ENCODE data around the gene ANKS1A. TPM values are rescaled to one million over a fixed set of nuclear protein-coding genes. Genes with fewer than 3 reads are reported as not detected.

ANKS1A gene
- total and polyA plus RNA-seq, 9 donors: 16.0 to 45.0 (median 27.3) TPM

GRCh38 chr6:34973547-34974248, 84.6 kb downstream of the ANKS1A start:
- Histone ChIP-seq H3K36me3 (no peaks in the 10 kb centered on the region), H3K27ac (no peak overlapping the region), H3K4me3 (no peak overlapping the region), H3K4me1 (ENCODE audit: insufficient read depth) (no peaks in the 10 kb centered on the region), H3K27me3 (no peaks in the 10 kb centered on the region), H3K9me3 (no peaks in the 10 kb centered on the region)
- no peak for TF ChIP-seq POLR2A (IDR thresholded peaks at IDR 0.05)
- intact Hi-C loops (cut with DNase I): no loop called here
- DNase-seq: no peak
- WGBS, 3 donors: 20% methylated on average over 1 of the region's 2 CpGs; no CpG with 5 or more reads in 2 of the 3 donors

- H3K4me3 ChIP-seq: no peak overlapping the region
- H3K4me1 ChIP-seq (ENCODE audit: insufficient read depth): no peaks in the 10 kb centered on the region
- intact Hi-C loops (cut with DNase I): no loop called here
- H3K27me3 ChIP-seq: no peaks in the 10 kb centered on the region
- no peak overlapping the region for H3K27ac ChIP-seq
- WGBS, 3 donors: no CpG with 5 or more reads among the region's 1 CpG
- H3K9me3 ChIP-seq: no peaks in the 10 kb centered on the region
- TF ChIP-seq EP300 (IDR thresholded peaks at IDR 0.05) (no peak), CTCF (IDR thresholded peaks at IDR 0.05) (no peak), POLR2A (IDR thresholded peaks at IDR 0.05) (no peak)
- no peaks in the 10 kb centered on the region for H3K36me3 ChIP-seq
- DNase-seq: no peak
These were observed 85.2 kb downstream of the ANKS1A start for GRCh38 chr6:34974249-34974642.

- no peak for TF ChIP-seq POLR2A (IDR thresholded peaks at IDR 0.05)
- no peak for TF ChIP-seq CTCF (IDR thresholded peaks at IDR 0.05)
- 96 to 98% (median 97%) methylated on average over 2 of the region's 2 CpGs for WGBS, 3 donors
- no peaks in the 10 kb centered on the region for H3K36me3 ChIP-seq
- no peak overlapping the region for H3K27ac ChIP-seq
- H3K27me3 ChIP-seq: no peaks in the 10 kb centered on the region
- intact Hi-C loops (cut with DNase I): no loop called here
- no peak for DNase-seq
- H3K4me3 ChIP-seq: no peak overlapping the region
- H3K9me3 ChIP-seq: no peaks in the 10 kb centered on the region
- H3K4me1 ChIP-seq (ENCODE audit: insufficient read depth): no peaks in the 10 kb centered on the region
These were observed 87.2 kb downstream of the ANKS1A start for GRCh38 chr6:34976239-34976638.

- Histone ChIP-seq H3K9me3 (no peaks in the 10 kb centered on the region), H3K4me1 (ENCODE audit: insufficient read depth) (no peaks in the 10 kb centered on the region), H3K36me3 (no peaks in the 10 kb centered on the region), H3K27me3 (no peaks in the 10 kb centered on the region), H3K4me3 (no peak overlapping the region), H3K27ac (no peak overlapping the region)
- DNase-seq: no peak
- intact Hi-C loops (cut with DNase I): no loop called here
- WGBS, 3 donors: 37 to 42% (median 41%) methylated on average over 2 of the region's 2 CpGs
- TF ChIP-seq EP300 (IDR thresholded peaks at IDR 0.05): no peak
- no peak for TF ChIP-seq POLR2A (IDR thresholded peaks at IDR 0.05)
- TF ChIP-seq CTCF (IDR thresholded peaks at IDR 0.05): no peak
These were observed 90.2 kb downstream of the ANKS1A start for GRCh38 chr6:34979218-34979617.

GRCh38 chr6:34979994-34980393, 90.9 kb downstream of the ANKS1A start:
- 89 to 91% (median 89%) methylated on average over 3 of the region's 3 CpGs for WGBS, 3 donors
- Histone ChIP-seq H3K36me3 (no peaks in the 10 kb centered on the region), H3K9me3 (no peaks in the 10 kb centered on the region), H3K4me1 (ENCODE audit: insufficient read depth) (no peaks in the 10 kb centered on the region), H3K27ac (no peak overlapping the region), H3K4me3 (no peak overlapping the region), H3K27me3 (no peaks in the 10 kb centered on the region)
- intact Hi-C loops (cut with DNase I): loop anchor here in 3 of 4 donors (10.0 kb wide), 4 partner anchors 95 to 255 kb away; partner anchors contain the start of genes ANKS1A (in 1 of the 3), TAF11 (in 1 of the 3) and TCP11 (in 1 of the 3)
- TF ChIP-seq EP300 (IDR thresholded peaks at IDR 0.05): no peak
- no peak for TF ChIP-seq POLR2A (IDR thresholded peaks at IDR 0.05)
- TF ChIP-seq CTCF (IDR thresholded peaks at IDR 0.05): no peak
- DNase-seq: no peak

Data from ovary (tissue), 9 donors.